ENCODE measurements around the gene OR4A16. TPM values are rescaled to one million over a fixed set of nuclear protein-coding genes. Genes with fewer than 3 reads are reported as not detected.

Gene OR4A16, protein sequence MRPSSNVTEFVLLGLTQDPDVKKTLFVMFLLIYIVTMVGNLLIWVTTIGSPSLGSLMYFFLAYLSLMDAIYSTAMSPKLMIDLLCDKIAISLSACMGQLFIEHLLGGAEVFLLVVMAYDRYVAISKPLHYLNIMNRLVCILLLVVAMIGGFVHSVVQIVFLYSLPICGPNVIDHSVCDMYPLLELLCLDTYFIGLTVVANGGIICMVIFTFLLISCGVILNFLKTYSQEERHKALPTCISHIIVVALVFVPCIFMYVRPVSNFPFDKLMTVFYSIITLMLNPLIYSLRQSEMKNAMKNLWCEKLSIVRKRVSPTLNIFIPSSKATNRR
- not detected for total RNA-seq (ENCODE audit: unreplicated experiment)
- long read RNA-seq, result 0 reads

DNA sequence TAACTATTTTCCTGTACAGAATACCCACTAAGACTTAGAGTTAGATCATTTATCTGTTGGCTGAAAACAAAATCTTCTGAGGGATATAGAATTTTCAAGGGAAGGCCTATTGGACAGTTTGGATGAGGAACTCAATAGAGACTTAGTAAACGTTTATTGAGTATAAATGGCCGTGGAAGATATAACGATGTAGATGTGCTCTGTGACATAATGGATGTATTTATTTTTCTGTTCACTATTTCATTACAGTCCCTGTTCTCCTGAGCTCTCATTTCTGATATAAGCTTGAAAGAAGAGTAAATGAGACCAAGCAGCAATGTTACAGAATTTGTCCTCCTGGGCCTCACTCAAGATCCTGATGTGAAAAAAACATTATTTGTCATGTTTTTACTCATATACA lies at the start of gene OR4A16:
Gene OR4A16, plus strand, starts transcription at position 301 of the 400 bp plus-strand sequence. Its CDS starts 0 bp downstream, at position 301.
- Mint-ChIP-seq H3K4me3 (ENCODE audit: unreplicated experiment) (no peak within 1 kb of the TSS), H3K4me1 (ENCODE audit: unreplicated experiment) (no peaks in the 10 kb centered on the region), H3K27me3 (ENCODE audit: unreplicated experiment) (peaks cover 2% of the 10 kb centered on the region), H3K36me3 (ENCODE audit: low read depth, unreplicated experiment) (peaks cover 4% of the 10 kb centered on the region), H3K27ac (ENCODE audit: unreplicated experiment) (no peak within 1 kb of the TSS), H3K9me3 (ENCODE audit: unreplicated experiment) (peaks cover 23% of the 10 kb centered on the region)
- DNase-seq (ENCODE audit: low spot score), result no peak
- TF ChIP-seq, protein P1, sequence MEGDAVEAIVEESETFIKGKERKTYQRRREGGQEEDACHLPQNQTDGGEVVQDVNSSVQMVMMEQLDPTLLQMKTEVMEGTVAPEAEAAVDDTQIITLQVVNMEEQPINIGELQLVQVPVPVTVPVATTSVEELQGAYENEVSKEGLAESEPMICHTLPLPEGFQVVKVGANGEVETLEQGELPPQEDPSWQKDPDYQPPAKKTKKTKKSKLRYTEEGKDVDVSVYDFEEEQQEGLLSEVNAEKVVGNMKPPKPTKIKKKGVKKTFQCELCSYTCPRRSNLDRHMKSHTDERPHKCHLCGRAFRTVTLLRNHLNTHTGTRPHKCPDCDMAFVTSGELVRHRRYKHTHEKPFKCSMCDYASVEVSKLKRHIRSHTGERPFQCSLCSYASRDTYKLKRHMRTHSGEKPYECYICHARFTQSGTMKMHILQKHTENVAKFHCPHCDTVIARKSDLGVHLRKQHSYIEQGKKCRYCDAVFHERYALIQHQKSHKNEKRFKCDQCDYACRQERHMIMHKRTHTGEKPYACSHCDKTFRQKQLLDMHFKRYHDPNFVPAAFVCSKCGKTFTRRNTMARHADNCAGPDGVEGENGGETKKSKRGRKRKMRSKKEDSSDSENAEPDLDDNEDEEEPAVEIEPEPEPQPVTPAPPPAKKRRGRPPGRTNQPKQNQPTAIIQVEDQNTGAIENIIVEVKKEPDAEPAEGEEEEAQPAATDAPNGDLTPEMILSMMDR (IDR thresholded peaks at IDR 0.05; ENCODE audit: unreplicated experiment), result no peak

GRCh38 chr11:55324500-55324899 lies 18.5 kb upstream of the OR4A16 start:
- Mint-ChIP-seq H3K9me3 (ENCODE audit: unreplicated experiment) (peaks cover 14% of the 10 kb centered on the region), H3K4me1 (ENCODE audit: unreplicated experiment) (no peaks in the 10 kb centered on the region), H3K36me3 (ENCODE audit: low read depth, unreplicated experiment) (peaks cover 3% of the 10 kb centered on the region), H3K27me3 (ENCODE audit: unreplicated experiment) (no peaks in the 10 kb centered on the region), H3K27ac (ENCODE audit: unreplicated experiment) (no peak overlapping the region), H3K4me3 (ENCODE audit: unreplicated experiment) (no peak overlapping the region)
- DNase-seq (ENCODE audit: low spot score), result no peak
- TF ChIP-seq, protein P1 (IDR thresholded peaks at IDR 0.05; ENCODE audit: unreplicated experiment), result no peak

GRCh38 chr11:55345306-55345705 lies 2.3 kb downstream of the OR4A16 start:
- no peak overlapping the region for H3K27ac Mint-ChIP-seq (ENCODE audit: unreplicated experiment)
- H3K36me3 Mint-ChIP-seq (ENCODE audit: low read depth, unreplicated experiment), result peaks cover 6% of the 10 kb centered on the region
- no peaks in the 10 kb centered on the region for H3K4me1 Mint-ChIP-seq (ENCODE audit: unreplicated experiment)
- no peak overlapping the region for H3K4me3 Mint-ChIP-seq (ENCODE audit: unreplicated experiment)
- TF ChIP-seq, protein P1 (IDR thresholded peaks at IDR 0.05; ENCODE audit: unreplicated experiment), result no peak
- no peaks in the 10 kb centered on the region for H3K27me3 Mint-ChIP-seq (ENCODE audit: unreplicated experiment)
- no peak for DNase-seq (ENCODE audit: low spot score)
- H3K9me3 Mint-ChIP-seq (ENCODE audit: unreplicated experiment), result peaks cover 27% of the 10 kb centered on the region

- TF ChIP-seq, protein P1 (IDR thresholded peaks at IDR 0.05; ENCODE audit: unreplicated experiment), result no peak
- Mint-ChIP-seq H3K27ac (ENCODE audit: unreplicated experiment) (no peak overlapping the region), H3K4me1 (ENCODE audit: unreplicated experiment) (no peaks in the 10 kb centered on the region), H3K4me3 (ENCODE audit: unreplicated experiment) (no peak overlapping the region), H3K36me3 (ENCODE audit: low read depth, unreplicated experiment) (peaks cover 6% of the 10 kb centered on the region), H3K27me3 (ENCODE audit: unreplicated experiment) (no peaks in the 10 kb centered on the region), H3K9me3 (ENCODE audit: unreplicated experiment) (peaks cover 19% of the 10 kb centered on the region)
- no peak for DNase-seq (ENCODE audit: low spot score)
Observed at GRCh38 chr11:55349032-55349431, 6.0 kb downstream of the OR4A16 start.

- TF ChIP-seq, protein P1 (IDR thresholded peaks at IDR 0.05; ENCODE audit: unreplicated experiment), result no peak
- Mint-ChIP-seq H3K27ac (ENCODE audit: unreplicated experiment) (no peak overlapping the region), H3K4me1 (ENCODE audit: unreplicated experiment) (no peaks in the 10 kb centered on the region), H3K27me3 (ENCODE audit: unreplicated experiment) (peaks cover 3% of the 10 kb centered on the region), H3K36me3 (ENCODE audit: low read depth, unreplicated experiment) (no peaks in the 10 kb centered on the region), H3K9me3 (ENCODE audit: unreplicated experiment) (peaks cover 33% of the 10 kb centered on the region), H3K4me3 (ENCODE audit: unreplicated experiment) (no peak overlapping the region)
- DNase-seq (ENCODE audit: low spot score), result no peak
Observed at GRCh38 chr11:55357560-55358184, 14.7 kb downstream of the OR4A16 start.

Measured in endothelial cell (in vitro differentiated cells).